ENCODE data around the gene CDK2AP2.

DNA sequence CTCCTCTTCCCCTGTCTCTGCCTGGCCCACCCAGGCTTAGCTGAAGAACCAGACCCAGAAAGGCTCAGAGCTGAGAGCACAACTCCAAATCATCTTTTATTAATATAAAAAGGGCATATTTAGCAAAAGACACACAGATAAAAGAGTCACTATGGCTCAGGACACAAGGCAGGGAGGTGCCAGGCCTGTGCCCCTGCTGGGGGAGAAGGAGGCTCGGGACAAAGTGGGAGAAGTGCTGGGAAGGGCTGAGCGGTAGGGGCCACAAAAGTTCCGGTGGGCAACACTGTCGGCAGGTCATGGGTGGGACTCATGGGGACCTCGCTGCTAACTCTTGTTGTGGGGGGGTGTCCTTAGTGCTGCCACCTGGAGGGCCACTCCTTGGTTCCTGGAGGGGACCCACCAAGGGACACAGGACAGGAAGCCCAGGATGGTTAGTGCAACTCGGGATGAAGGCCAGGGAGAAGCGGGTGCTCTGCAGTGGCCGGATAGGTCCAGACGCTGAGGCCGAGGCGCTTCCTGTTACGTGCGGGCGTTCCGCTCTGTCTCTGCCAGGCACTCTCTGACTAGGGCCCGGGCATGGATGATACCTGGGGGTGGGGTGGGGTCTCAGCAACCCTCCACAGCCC lies 1.4 kb downstream of the CDK2AP2 start:
- TF ChIP-seq, protein P1, sequence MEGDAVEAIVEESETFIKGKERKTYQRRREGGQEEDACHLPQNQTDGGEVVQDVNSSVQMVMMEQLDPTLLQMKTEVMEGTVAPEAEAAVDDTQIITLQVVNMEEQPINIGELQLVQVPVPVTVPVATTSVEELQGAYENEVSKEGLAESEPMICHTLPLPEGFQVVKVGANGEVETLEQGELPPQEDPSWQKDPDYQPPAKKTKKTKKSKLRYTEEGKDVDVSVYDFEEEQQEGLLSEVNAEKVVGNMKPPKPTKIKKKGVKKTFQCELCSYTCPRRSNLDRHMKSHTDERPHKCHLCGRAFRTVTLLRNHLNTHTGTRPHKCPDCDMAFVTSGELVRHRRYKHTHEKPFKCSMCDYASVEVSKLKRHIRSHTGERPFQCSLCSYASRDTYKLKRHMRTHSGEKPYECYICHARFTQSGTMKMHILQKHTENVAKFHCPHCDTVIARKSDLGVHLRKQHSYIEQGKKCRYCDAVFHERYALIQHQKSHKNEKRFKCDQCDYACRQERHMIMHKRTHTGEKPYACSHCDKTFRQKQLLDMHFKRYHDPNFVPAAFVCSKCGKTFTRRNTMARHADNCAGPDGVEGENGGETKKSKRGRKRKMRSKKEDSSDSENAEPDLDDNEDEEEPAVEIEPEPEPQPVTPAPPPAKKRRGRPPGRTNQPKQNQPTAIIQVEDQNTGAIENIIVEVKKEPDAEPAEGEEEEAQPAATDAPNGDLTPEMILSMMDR (IDR thresholded peaks at IDR 0.05; ENCODE audit: low read depth, low read length) = no peak
- TF ChIP-seq POLR2A (IDR thresholded peaks at IDR 0.05; ENCODE audit: extremely low read depth, insufficient read length) (no peak), MYC (IDR thresholded peaks at IDR 0.05; ENCODE audit: low read depth, low read length) (no peak)
- TF ChIP-seq, protein P2, sequence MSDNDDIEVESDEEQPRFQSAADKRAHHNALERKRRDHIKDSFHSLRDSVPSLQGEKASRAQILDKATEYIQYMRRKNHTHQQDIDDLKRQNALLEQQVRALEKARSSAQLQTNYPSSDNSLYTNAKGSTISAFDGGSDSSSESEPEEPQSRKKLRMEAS (IDR thresholded peaks at IDR 0.05; ENCODE audit: low read depth, low read length) = no peak
